Immature natural killer cell (primary cell): ENCODE results near the gene SERPINA10. TPM values are rescaled to one million over a fixed set of nuclear protein-coding genes. Genes with fewer than 3 reads are reported as not detected.

Experiments used
- polyA plus RNA-seq, 3 donors: library from polyadenylated mRNA; unstranded; fragments of 300-500 nt; fragmentation: Illumina TruSeq; gene quantifications; one replicate each; pipeline ENCODE4 v1.2.3, GENCODE V29; 2021

Gene SERPINA10
- polyA plus RNA-seq, 3 donors from 2014 or later = not detected

Other genes with a start within 250 kb of the SERPINA10 start
- 100 to 1,000 TPM in 2 of 3 donors, 10 to 100 TPM in 1; 60.8 to 208 (median 114) TPM for gene DDX24, start 212.1 kb downstream of the SERPINA10 start, polyA plus RNA-seq
- gene IFI27L1, start 212.0 kb downstream of the SERPINA10 start, polyA plus RNA-seq = 10 to 100 TPM; 10.0 to 19.3 (median 10.3) TPM
- 1 to 10 TPM in 1 of 3 donors, not detected in 2; 2.8 TPM for gene IFI27, start 182.5 kb downstream of the SERPINA10 start, polyA plus RNA-seq
- gene IFI27L2, start 163.7 kb downstream of the SERPINA10 start, polyA plus RNA-seq = 100 to 1,000 TPM in 2 of 3 donors, 10 to 100 TPM in 1; 82.0 to 188 (median 103) TPM
- gene PPP4R4, start 118.9 kb downstream of the SERPINA10 start, polyA plus RNA-seq = not detected
- not detected for gene SERPINA6, start 30.1 kb upstream of the SERPINA10 start, polyA plus RNA-seq
- not detected for gene SERPINA2, start 73.4 kb upstream of the SERPINA10 start, polyA plus RNA-seq
- 1 to 10 TPM; 1.7 to 5.5 (median 3.0) TPM for gene SERPINA1, start 95.3 kb upstream of the SERPINA10 start, polyA plus RNA-seq
- gene SERPINA11, start 159.5 kb upstream of the SERPINA10 start, polyA plus RNA-seq = 1 to 10 TPM in 1 of 3 donors, under 1 TPM in 1, not detected in 1; 0.79 to 1.6 TPM
- not detected for gene SERPINA9, start 182.9 kb upstream of the SERPINA10 start, polyA plus RNA-seq
- not detected for gene SERPINA12, start 216.2 kb upstream of the SERPINA10 start, polyA plus RNA-seq